ENCODE results near the gene TTBK1.
"Not testable (repeated sequence)": the region's sequence is repeated elsewhere in the genome, so short reads cannot be mapped to it uniquely, and the experiment has no call there.

Gene TTBK1

GRCh38 chr6:43290339-43290904, 47.1 kb downstream of the TTBK1 start:
- no peak for DNase-seq

GRCh38 chr6:43290905-43291355, 47.6 kb downstream of the TTBK1 start:
- DNase-seq: no peak

- DNase-seq: no peak
Observed at GRCh38 chr6:43291708-43292107, 48.4 kb downstream of the TTBK1 start.

- no peak for DNase-seq
Observed at GRCh38 chr6:43292341-43292740, 49.1 kb downstream of the TTBK1 start.

GRCh38 chr6:43292763-43293318, 49.6 kb downstream of the TTBK1 start:
- DNase-seq: no peak

- DNase-seq: no peak
Observed at GRCh38 chr6:43293698-43294097, 50.4 kb downstream of the TTBK1 start.

GRCh38 chr6:43294536-43294935, 51.3 kb downstream of the TTBK1 start:
- no peak for DNase-seq

- no peak for DNase-seq
Observed at GRCh38 chr6:43295456-43295855, 52.2 kb downstream of the TTBK1 start.

- DNase-seq: no peak
Observed at GRCh38 chr6:43296780-43297497, 53.7 kb downstream of the TTBK1 start.

- no peak for DNase-seq
Observed at GRCh38 chr6:43297644-43298564, 54.6 kb downstream of the TTBK1 start, which contains the start of gene SLC22A7. TSS of gene SLC22A7 (plus strand) at chr6:43298260. CDS start at chr6:43298359, 99 bp downstream.

- DNase-seq: no peak
Observed at GRCh38 chr6:43298565-43299337, 55.5 kb downstream of the TTBK1 start.

- DNase-seq: no peak
Observed at GRCh38 chr6:43299338-43300293, 56.3 kb downstream of the TTBK1 start.

- no peak for DNase-seq
Observed at GRCh38 chr6:43301081-43301870, 58.0 kb downstream of the TTBK1 start.

GRCh38 chr6:43302126-43302525, 58.8 kb downstream of the TTBK1 start:
- DNase-seq: no peak

GRCh38 chr6:43303006-43303405, 59.7 kb downstream of the TTBK1 start:
- not testable (repeated sequence) for DNase-seq

- no peak for DNase-seq
Observed at GRCh38 chr6:43303751-43304331, 60.6 kb downstream of the TTBK1 start.

- DNase-seq: no peak
Observed at GRCh38 chr6:43304361-43304760, 61.1 kb downstream of the TTBK1 start.

- DNase-seq: no peak
Observed at GRCh38 chr6:43304882-43305281, 61.6 kb downstream of the TTBK1 start.

- DNase-seq: no peak
Observed at GRCh38 chr6:43306086-43306485, 62.8 kb downstream of the TTBK1 start.

Measured in NCI-H2081 treated with DMSO at 0.1 percent for 48 hours (cell line).